ENCODE results near the gene DAPK2.
"Not testable (repeated sequence)": the region's sequence is repeated elsewhere in the genome, so short reads cannot be mapped to it uniquely, and the experiment has no call there.

DAPK2 gene

DNA sequence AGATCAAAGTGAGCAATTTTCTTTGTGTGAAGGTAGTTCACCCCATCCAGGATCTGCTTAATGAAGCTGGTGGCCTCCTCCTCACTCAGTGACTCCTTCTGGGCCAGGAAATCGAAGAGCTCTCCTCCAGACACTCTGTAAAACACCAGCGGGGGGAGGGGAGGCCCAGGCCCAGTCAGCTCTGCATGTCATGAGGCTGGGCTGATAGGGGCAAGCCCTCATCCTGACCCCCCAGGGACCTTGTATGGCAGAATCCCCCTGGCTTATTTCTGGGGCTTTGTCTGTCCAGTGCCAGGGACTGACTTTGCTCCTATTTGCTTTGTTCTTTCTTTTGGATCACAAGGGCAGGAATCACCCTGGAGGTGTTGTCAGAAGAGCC is 74.9 kb downstream of the DAPK2 start:
- peak; percentile 47 to 67 for ATAC-seq

DNA sequence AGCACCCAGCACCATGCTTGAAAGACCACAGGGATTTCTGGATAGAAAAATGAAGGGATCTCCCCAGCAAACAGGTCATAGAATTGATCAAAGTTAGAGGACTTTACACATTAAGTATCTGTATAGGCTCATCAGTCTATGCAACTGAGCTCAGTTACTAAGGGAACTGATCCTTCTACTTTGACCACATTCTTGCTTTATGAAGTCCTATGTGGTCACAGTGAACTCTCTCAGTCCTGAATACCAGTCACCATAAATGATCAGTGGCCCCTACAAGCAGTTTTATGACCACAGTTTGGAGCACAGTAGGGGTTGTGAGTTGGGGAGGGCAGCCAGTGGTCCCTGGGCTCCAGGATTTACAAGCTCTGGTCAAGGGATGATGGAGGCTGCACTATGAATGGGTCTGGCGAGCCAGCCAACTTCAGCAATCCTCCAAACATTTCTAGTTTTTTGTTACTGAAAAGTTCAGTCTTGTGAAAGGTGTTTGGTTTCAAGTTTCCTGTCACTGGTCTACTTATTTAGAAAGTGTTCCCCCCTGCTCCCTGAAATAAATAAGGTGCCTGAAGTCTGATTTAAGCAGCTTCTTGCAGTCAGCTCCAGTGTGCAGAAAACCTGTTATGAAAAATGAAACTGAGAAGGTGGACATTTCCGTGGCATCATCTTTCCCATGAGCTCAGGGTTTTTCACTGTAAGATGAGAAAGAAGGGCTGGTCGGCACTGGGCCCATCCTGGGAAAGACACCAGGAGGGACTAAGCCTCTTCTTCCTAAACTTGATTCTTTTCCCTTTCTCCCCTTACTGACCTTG is 75.5 kb downstream of the DAPK2 start:
- ATAC-seq, result peak; percentile 63 to 84

DNA sequence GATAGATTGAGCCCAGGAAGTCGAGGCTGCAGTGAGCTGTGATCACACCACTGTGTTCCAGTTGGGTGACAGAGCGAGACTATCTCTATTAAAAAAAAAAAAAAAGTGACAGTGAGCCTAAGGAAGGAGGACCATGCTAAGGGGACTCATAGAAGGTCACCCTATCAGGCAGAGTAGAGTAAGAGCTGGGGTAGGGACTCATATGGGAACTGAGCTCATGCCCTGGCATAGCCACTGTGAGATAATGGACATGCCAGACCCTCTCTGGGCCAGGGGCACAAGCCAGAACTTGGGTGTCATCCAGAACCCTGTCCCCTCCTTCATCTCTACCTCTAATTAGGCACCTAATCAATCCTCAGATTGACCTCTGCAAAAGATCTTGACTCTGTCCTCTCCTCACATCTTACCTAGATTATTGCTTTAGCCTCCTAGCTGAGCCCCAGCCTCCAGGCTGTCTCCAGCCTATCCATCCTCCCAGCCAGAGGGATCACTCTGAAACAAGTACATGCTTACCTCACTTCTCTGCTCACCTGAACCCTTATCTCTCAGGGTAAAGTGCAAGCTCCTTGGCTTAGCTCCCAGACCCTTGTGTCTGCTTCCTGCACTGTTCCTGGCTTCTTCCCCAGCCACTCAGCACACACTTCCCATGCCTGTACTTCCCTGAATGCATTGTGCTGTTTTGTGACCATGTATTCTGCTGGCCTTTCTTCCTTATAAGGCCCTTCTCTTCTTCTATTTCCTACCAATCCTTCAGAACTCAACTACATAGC is 76.4 kb downstream of the DAPK2 start:
- no peak for ATAC-seq

DNA sequence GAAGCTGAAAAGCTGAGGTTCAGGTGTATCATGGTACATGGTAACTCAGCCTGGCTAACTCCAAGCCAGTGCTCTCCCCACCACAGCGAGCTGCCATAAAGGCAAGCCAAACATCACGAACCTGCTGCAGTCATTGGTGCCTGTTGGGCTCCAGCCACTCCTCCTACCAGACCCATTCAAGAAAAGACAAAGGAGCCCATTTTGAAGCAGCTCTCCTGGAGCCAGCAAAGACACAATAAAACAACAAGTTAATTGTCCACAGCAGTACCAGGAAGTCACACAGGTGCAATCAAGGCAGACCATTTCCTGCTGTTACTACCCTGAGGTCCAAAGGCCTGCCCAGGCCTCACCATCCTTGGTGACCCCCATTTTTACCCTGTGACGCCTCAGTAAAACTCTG is 77.6 kb downstream of the DAPK2 start:
- ATAC-seq, result no peak

DNA sequence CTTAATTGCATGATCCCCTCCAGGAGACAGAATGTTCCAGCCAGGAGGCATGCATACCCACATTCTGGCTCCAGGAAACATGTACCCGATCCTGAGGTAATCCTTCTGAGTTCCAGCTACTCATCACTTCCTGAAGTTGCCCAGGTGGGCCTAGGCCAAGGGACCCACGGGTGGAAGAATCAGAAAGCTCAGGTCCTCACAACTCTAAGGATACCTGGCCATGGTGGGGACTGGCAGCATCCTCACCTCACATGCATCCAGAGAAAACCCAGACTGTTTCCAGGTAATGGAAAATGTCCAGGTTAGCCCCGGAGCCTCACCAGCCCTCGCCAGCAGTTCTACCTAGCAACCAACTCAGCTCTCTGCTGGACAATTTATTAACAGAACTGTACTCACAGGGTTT is 78.2 kb downstream of the DAPK2 start:
- no peak for ATAC-seq

DNA sequence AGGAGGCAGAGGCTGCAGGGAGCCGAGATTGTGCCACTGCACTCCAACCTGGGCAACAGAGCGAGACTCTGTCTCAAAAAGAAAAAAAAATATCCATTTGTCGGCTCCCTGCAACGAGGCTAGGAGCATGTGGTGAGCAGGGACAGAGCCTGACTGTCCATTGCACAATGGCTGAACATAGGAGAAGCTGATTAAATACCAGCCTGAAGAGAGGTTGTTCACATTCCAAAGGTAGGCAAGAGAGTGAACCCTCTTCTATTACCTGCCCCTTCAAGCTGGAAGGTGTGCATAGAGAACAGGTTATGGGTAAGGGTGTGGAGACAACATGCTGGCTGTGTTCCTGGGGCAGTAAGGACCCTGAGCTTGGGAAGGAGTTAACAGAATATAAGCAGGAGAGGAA is 78.7 kb downstream of the DAPK2 start:
- ATAC-seq, result no peak

DNA sequence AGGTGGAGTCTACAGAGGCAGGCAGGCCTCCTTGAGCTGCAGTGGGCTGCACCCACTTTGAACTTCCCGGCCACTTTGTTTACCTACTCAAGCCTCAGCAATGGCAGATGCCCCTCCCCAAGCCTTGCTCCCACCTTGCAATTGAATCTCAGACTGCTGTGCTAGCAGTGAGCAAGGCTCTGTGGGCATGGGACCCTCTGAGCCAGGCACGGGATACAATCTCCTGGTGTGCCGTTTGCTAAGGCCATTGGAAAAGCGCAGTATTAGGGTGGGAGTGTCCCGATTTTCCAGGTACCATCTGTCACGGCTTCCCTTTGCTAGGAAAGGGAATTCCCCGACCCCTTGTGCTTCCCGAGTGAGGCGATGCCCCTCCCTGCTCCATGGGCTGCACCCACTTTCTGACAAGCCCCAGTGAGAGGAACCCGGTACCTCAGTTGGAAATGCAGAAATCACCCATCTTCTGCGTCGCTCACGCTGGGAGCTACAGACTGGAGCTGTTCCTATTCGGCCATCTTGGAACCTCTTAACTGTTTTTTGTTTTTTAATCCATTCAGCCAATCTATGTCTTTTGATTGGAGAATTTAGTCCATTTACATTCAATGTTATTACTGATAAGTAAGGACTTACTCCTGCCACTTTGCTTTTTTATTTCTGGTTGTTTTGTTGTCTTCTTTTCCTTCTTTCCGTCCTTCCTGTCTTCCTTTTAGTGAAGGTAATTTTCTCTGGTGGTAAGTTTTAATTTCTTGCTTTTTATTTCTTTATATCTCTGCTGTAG is 83.2 kb downstream of the DAPK2 start:
- not testable (repeated sequence) for ATAC-seq

DNA sequence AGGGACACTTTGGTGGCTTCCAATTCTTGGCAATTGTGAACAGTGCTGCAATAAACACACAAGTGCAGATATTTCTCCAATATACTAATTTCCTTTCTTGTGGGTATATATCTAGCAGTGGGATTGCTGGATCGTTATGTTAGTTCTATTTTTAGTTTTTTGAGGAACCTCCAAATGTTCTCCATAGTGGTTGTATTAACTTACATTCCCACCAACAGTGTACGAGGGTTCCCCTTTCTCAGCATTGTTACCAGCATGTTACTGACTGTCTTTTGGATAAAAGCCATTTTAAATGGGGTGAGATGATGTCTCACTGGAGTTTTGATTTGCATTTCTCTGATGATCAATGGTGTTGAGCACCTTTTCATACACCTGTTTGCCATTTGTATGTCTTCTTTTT is 92.8 kb downstream of the DAPK2 start:
- no peak for ATAC-seq

DNA sequence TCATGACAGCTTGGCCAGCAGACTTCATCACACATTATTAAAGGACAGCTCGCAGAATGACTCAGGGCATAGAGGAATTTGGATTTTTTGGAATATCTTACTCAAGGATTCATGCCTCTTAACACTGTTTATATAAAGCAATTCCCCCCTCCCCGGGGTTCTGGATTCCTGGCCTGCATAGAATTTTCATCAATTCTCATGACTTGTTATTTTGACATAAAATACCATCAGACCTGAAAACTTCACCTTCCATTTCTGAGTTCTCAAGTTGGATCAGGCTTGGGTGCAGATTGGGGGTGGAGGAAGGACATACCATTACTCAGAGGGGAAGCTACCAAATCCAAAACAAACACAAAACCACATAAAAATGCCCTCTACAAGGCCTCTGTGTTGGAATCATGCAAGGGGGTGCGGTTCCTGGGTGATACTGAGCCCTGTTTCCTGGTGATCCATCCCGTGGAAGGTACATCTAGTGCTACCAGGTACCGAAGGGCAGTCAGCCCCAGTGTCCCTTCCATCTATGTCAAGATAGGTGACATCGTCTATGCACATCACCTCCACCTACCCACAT is 95.3 kb downstream of the DAPK2 start:
- ATAC-seq, result no peak

DNA sequence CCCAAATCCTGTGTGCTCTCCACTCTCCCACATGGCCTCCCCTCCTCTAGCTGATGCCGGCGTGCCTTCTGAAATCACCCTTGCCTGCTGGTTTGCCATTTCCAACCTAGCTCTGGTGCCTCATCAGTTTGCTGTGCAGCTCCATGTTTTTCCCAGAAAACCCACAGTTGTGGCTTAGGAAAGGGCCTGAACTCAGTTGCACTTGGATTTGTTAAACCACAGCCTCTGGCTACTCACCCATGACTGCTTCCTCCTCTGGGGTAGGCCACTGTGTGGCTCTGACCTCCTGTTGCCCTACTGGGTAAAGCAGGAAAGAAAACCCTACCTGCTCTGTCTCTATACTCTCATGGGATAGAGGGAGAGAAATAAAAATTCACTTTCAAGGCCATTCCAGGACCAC is 97.3 kb downstream of the DAPK2 start:
- no peak for ATAC-seq

DNA sequence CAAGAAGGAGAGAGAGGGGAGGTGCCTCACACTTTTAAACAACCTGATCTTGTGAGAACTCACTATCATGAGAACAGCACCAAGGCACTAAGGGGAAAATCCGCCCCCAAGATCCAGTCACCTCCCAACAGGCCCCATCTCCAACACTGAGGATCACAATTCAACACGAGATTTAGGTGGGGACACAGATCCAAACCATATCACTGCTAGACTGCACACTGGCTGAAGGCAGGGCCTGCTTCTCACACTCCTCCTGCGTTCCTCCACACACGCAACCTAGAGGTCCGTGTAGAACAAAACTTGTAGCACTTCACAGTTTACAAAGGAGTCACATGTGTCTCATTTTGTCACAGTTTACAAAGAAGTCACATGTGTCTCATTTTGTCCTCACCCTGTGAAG is 97.8 kb downstream of the DAPK2 start:
- no peak for ATAC-seq

DNA sequence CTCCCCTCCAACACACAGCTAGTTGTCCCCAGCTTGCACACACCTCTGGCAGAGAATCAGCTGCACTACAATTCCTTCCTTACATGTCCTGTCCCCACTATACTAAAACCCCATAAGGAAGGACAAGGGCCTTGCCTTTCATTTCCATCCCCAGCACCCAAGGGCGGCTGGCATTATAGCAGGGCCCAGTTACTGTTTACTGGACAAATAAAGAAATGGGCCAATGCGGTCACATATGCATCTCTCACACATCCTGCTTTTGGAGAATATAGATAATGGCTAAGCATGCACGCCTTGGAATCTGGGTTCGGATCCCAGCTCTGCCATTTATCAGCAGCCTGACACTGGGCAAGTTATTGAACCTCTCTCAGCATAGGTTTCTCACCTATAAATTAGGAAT is 99.1 kb downstream of the DAPK2 start:
- no peak for ATAC-seq

DNA sequence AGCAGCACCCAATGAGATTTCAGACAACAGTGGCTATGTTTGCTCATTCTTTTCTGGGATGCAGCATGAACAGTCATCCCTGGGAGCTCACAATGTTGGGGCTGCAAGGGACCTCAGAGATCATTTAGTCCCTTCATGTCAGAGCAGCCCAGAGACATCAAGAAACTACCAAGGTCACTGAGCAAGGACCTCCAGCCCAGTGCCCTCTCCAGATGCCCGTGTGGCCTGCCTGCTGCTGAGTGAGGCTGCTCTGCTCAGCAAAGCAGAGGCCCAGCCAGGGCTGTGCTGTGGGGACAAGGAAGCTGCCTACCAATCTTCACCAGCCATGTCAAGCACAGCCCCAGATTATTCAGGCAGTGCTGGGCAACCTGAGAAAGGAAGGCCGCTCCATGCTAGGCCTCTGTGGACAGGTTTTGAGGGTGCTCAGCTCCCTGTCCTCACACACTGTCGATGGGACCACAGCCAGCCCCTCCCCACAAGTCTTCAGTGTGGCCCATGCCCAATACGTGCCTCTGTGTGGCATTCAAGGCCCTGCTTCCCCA is 99.7 kb downstream of the DAPK2 start:
- no peak for ATAC-seq

DNA sequence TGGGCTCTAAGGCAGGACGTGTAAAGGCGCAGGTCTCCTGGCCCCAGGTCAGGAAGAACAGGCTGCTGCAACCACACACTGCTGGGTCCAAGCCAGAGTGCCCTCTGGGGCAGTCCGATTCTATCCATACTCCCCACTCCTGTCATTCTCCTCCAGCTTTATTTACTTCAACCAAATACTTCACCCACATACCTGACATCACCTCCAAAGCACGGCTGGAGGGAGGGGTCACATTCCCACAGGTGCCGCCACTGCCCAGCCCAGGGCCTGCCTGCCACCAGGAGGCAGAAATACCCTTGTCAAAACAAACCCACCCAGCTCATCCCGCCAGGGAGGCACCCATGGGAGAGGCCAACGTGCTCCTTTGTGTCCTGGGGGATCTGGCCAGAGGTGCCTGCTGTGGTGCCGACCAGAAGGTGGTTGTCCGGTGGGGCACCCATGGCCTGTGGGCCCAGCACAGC is 100.4 kb downstream of the DAPK2 start:
- ATAC-seq, result no peak

DNA sequence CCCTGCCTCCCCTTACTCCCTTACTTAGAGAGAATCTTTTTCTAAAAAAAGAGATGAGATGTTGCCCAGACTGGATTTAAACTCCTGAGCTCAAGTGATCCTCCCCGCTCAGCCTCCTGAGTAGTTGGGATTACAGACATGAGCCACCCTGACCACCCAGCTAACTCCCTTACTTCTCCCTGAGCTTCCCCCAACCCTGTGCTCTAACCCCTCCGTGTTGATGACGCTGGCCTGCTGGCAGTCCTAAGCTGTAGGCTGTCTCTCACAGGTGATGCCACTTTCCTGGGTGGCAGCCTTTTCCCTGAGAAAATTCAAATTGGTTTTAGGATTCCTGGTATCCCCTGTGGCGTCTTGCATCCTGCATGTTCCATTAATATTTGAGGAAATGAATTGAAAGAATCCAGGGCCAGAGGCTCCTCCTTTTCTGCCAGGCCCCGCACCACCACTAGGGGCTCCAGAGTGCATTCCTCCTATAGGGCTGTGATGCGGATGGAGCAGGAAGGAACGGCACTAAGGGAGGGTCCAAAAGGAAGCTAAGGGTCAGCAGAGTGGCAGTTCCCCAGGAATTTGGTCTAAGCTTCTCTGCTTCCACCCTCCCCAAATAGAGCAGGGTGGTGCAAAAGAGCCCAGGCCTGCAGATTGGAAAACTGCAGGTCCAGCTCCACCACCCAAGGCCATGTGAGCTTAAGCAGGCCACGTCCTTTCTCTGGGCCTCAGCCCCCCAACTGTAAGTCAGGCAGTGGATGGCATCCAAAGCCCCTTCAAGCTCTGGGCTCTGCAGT is 101.1 kb downstream of the DAPK2 start:
- peak; percentile 70 to 86 for ATAC-seq

DNA sequence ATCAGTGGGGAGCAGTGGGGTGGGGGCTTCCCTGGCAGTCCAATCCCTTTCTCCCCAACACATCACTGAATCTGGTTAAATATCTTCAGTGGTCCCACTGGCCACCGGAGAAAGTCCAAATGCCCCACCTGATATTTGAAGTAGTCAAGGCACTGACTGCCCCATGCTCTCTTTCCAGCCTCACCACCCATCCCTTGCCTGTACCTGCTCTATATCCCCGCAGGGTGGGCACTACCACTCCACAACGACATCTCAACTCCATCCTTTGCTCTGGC is 101.7 kb downstream of the DAPK2 start:
- no peak for ATAC-seq

DNA sequence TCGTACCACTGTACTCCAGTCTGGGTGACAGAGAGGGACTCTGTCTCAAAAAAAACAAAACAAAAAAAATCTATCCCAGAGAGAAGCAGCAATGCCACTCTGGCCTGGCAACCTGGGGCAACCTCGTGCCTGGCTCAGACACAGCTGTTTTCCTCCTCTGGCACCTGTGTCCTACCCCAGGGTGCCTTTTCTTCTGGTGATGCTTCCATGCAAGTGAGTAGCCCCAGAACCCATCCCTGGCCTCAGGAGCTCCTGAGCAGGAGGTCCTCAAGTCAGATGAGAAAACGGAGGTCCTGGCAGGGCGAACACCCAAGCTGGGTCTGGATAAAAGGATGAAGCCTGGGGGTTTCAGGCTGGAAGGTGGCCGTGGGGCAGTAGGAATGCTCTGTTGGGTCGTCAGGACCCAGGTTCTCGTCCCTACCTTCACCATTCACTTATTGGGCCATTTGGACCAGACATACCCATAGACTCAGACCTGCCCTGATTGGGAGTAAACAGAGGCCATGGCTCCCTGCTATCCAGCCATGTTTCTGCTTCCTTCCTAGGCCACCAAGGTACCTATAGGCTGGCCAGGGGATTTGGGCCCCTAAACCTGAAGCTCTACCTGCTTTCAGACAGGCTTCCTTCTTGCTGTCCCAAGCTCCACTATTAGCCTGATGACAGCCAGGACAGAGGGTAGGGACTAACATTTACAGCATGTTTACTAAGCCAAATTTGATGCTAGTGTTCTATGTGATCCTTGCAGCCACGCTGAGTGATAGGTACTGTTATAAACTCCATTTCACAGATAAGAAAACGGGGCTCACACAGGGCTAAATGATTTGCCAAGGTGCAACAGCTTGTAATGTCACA is 102.2 kb downstream of the DAPK2 start:
- ATAC-seq, result no peak

DNA sequence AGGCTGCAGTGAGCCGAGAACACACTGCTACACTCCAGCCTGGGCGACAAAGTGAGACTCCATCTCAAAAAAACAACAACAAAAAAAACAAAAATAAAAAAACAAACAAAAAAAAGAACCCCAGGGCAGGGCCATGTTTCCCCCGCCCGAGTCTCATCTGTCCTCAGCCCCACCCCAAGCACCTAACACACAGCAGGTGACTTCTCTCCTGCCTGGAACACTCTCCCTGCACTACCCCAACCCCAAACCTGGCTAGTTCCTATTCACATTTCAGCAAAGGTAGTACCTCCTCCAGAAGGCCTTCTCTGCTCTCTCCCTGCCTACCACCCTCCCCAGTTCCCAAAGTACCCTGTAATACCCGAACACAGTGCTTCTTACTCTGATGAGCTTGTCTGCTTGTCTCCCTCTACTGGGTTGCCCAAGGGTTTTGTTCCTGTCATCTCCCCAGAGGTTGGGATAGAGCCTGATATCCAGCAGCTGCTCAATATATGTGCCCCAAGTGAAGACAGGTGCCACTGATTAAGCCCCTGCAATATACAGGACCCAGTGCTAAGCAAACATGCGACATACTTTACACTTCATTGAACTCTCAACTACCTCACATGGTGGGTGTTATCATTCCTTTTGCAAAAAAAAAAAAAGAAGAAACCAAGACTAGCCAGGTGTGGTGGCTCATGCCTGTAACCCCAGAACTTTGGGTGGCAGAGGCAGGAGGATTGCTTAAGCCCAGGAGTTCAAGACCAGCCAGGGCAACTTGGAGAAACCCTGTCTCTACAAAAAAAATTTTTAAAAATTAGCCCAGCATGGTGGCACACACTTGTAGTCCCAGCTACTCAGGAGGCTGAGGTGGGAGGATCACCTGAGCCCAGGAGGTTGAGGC is 103.6 kb downstream of the DAPK2 start:
- no peak for ATAC-seq

DNA sequence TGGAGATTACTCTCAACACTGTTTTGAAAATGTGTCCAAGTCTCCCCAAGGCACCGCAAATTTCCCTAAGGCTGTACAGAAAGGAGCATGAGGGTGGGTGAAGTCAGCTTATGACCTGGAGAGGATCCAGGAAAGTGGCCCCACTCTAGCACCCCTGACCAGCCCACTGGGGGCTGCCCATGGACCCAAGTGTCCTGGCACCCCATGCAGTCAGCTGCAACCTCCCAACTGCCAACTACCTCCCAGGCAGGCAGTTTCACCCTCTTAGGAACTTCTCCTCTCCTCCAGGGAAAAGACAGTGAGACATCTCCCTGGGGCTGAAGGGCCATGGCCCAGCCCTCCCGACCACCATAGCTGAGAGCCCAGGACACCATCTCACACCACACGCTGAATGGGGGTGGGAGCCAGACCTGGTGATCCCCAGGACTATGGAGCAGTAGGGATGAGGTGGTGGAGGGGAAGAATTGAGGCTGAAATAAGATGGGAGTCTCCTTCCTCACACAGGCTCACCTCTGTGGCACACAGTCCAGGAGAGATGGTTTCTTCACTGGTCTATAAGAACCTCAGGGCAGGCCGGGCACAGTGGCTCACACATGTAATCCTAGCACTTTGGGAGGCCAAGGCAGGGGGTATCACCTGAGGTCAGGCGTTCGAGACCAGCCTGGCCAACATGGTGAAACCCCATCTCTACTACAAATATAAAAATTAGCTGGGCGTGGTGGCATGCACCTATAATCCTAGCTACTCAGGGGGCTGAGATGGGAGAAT is 104.4 kb downstream of the DAPK2 start:
- no peak for ATAC-seq

All from activated CD4-positive, CD25-positive, alpha-beta regulatory T cell treated with anti-CD3 and anti-CD28 coated beads, Interleukin-2, amount 50 U/mL, for 24 hours (primary cell).